Stimulated activated CD8-positive, alpha-beta memory T cell treated with anti-CD3 and anti-CD28 coated beads, Interleukin-4, amount 100 ng/mL, for 1 hour (primary cell): ENCODE data around the gene RANBP17.
"Not testable (repeated sequence)": the region's sequence is repeated elsewhere in the genome, so short reads cannot be mapped to it uniquely, and the experiment has no call there.

Source experiments
- DNase-seq, 2 donors: peaks; one replicate each; pipeline ENCODE4 v3.0.0-alpha.2; 2020; ENCODE audit warnings: low read depth in 2 of 2, low spot score in 1 of 2

Gene RANBP17

DNA sequence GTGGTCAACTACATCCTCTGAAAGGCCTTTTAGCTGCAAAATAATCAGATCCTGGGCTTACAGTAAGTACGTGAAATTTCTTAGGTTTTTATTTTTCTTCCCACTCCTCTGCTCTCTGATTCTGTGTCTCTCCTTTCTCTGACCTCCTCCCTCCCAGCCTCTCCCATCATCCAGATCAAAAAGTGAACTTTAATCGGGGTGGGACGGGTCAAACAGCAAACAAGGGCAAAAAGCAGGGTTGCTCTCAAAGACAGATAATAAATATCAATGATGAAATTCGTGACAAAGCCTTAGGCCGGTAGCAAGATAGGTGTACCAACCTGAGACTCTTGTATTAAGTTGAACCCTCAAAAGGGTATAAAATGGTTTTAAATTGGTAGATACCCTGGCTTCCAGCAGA, 76.1 kb downstream of the RANBP17 start:
- DNase-seq: no peak

DNA sequence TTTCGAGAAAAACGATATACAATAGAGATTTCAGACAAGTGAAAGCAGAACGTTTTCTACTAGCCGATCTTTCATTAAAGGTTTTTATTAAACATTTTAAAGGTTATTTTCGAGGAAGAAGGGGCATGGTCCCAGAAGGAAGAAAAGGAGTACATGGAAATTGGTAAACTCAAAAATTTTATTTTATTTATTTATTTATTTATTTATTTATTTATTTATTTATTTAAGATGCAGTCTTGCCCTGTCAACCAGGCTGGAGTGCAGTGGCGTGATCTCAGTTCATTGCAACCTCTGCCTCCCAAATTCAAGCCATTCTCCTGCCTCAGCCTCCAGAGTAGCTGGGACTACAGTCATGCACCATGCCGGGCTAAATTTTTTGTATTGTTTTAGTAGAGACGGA, 77.4 kb downstream of the RANBP17 start:
- no peak for DNase-seq

DNA sequence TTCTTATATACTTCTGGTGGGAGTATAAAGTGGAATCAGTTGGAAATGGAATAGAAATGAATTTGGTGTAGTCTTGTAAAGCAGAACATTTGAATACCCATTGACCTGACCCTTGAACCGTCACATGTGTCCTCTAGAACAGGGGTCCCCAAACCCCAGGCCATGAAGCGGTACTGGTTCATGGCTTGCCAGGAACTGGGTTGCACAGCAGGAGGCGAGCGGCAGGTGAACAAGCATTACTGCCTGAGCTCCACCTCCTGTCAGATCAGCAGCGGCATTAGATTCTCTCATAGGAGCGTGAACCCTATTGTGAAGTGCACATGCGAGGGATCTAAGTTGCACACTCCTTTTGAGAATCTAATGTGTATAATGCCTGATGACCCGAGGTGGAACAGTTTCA, 80.0 kb downstream of the RANBP17 start:
- DNase-seq: no peak

DNA sequence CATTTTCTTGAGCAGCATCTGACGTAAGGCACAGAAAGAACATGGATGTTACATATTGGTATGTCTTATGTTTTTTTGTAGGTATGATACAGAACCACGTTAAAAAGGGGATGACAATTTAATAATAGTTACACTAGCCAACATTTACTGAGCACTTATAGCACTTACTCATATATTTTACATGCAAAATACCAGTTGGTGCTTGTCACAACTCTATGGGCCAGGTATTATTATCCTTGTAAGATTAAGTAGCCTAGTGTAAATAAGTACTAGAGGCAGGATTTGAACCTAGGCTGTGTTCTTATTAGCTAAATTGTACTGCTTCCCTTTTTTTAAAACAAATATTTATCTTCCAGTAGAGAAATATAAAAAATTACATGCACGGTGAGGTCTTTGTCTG, 83.5 kb downstream of the RANBP17 start:
- no peak for DNase-seq

- DNase-seq: no peak
Measured at GRCh38 chr5:170960567-170960966, 98.7 kb downstream of the RANBP17 start.

DNA sequence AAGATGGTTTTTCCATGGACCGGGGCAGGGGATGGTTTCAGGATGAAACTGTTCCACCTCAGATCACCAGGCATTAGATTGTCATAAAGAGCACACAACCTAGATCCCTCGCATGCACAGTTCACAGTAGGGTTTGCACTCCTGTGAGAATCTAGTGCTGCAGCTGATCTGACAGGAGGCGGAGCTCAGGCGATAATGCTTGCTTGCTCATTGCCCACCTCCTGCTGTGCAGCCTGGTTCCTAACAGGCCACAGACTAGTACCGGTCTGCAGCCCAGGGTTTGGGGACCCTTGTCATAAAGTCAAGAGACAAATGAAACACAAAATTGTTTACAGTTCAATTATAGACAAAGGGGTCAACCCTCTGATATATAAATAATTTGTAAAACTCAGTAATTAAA, 101.7 kb downstream of the RANBP17 start:
- DNase-seq: no peak

GRCh38 chr5:170974461-170974860, 112.6 kb downstream of the RANBP17 start:
- DNase-seq: no peak

DNA sequence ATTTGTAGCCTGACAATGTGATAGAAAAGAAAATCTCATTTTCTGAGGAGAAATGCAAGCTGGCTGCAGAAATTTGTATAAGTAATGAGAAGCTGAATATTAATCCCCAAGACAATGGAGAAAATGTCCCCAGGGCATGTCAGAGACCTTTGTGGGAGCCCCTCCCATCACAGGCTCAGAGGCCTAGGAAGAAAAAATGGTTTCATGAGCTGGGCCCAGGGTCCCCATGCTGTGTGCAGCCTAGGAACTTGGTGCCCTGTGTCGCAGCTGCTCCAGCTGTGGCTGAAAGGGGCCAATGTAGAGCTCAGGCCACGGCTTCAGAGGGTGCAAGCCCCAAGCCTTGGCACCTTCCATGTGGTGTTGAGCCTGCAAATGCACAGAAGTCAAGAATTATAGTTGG, 118.4 kb downstream of the RANBP17 start:
- not testable (repeated sequence) for DNase-seq

GRCh38 chr5:170985486-170985885, 123.7 kb downstream of the RANBP17 start:
- no peak for DNase-seq

GRCh38 chr5:170986598-170986997, 124.8 kb downstream of the RANBP17 start:
- no peak for DNase-seq

GRCh38 chr5:170993476-170993875, 131.7 kb downstream of the RANBP17 start:
- no peak for DNase-seq

DNA sequence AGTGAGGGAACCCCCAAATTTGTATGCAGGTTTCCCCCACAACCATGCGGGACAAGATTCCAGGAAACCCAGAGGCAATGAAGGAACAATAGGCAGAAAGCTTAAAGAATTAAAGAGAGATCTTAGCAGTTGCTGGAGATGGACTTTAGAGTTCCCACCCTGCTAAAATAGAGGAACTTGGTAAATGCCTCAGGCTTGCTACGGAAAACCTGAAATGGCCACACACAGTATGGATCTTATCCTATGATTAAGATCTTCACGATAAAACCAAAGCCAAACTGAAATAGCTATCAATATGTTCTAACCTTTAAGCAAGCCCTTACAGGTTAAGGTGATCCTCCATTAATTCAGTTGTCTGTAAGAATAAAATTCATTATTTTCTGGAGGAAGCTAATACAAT, 148.3 kb downstream of the RANBP17 start:
- no peak for DNase-seq

GRCh38 chr5:171010816-171011215, 149.0 kb downstream of the RANBP17 start:
- no peak for DNase-seq

DNA sequence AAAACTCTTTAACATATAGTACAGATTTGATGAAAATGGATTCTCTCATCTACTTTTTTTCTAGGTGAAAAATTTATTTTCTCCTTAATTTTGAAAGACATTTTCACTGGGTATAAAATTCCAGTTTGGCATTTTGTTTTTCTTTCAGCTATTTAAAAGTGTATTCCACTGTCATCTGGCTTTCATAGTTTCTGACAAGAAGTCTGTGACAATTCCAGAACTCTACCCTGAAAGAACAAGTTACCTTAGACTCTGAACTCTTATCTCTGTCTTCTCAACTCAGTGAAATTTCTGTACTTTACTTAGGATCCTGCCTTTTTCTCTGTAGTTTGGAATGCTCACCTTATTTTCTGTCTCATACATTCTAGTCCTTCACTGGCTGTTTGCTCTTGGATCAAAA, 161.7 kb downstream of the RANBP17 start:
- no peak for DNase-seq

DNA sequence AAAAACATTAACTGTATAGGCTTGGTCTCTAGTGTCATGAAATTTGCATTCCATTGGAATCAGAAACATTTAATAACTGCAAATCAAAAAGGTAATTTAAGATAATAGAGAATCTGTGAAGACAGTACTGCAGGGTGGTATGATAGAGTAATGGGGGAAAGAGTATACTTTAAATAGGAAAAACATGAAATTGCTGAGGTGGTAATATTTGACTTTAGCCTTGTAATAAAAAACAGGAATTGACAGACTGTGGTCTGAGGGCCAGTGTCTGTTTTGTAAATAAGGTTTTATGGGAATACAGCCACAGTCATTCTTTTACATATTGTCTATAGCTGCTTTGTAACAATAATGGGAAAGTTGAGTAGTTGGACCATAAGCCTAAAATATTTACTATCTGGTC, 162.3 kb downstream of the RANBP17 start:
- no peak for DNase-seq

- no peak for DNase-seq
Measured at GRCh38 chr5:171029401-171029800, 167.6 kb downstream of the RANBP17 start.

DNA sequence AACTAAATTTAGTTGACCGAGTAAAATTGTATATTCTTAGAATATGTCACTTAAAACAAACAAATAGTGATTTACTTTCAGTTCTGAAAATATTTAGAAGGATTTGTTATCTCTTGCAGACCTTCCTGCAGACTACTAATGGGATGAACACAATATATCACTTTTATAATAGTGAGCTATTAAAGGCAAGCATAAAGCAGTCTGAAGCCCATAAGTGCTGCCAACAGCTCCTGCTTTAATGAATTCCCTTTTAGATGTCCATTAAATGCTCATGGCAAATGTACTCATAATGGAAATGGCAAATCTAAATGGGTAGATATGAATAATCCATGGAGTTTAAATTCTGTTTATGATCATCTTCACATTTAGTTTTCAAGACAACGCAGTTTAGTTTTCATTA, 170.2 kb downstream of the RANBP17 start:
- no peak for DNase-seq

DNA sequence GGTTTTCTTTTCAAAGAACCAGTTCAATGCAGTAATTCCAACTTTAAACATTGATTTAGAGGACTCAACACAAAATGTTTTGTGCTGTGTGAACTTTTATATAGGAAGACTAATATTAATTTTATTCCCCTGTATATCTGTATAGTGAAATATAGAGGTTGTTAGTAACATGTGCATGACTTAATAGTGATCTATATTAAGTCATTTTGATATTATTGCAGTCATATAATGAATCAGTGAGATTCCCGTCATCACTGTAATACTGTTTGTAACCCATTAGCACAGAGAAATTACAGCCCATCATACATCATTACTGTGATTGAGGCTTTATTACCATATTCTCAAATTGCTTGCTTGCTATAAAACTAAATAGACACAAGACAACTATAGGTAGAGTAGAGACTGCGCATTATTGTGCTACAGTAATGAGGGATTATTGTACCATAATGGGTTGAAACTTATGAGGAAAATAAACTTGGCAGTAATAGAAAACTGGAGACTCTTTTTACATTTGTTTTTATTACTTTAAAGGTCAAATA, 170.7 kb downstream of the RANBP17 start:
- DNase-seq: no peak

DNA sequence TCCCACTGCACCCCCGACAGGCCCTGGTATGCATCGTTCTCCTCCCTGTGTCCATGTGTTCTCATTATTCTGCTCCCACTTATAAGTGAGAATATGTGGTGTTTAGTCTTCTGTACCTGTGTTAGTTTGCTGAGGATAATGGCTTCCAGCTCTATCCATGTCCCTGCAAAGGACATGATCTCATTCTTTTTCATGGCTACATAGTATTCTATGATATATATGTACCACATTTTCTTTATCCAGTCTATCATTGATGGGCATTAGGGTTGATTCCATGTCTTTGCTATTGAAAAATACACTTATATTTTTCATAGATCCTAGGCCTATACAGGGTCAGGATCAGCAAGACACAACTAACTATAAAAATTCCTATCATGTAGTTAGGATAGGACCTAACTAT, 180.1 kb downstream of the RANBP17 start:
- DNase-seq: not testable (repeated sequence)

DNA sequence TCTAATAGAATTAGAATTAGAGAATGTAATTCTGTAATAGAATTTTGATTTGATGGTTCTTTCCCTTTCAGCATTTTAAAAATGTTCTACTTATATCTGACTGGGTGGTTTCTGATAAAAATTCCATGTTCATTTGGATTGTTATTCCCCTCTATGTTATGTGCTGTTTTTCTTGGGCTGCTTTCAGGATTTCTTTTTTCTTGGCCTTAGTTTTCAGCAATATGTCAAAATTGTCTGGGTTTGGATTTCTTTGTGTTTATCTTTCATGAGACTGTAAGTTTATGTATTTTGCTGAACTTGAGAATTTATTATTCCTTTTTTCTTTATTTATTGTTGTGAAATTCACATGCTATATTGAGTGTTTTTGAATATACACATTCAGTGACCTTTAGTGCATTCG, 189.1 kb downstream of the RANBP17 start:
- DNase-seq: no peak

- no peak for DNase-seq
Measured at GRCh38 chr5:171055875-171056454, 194.1 kb downstream of the RANBP17 start.

- DNase-seq: no peak
Measured at GRCh38 chr5:171067540-171068130, 205.8 kb downstream of the RANBP17 start.

- no peak for DNase-seq
Measured at GRCh38 chr5:171074747-171075146, 212.9 kb downstream of the RANBP17 start.
